Fibroblast of peridontal ligament (primary cell): ENCODE results near the gene DTX3L.
A peak's percentile ranks its signal among the peaks of the same experiment; 100 is the strongest.
"Not testable (repeated sequence)": the region's sequence is repeated elsewhere in the genome, so short reads cannot be mapped to it uniquely, and the experiment has no call there.

ENCODE experiments used
- DNase-seq: peaks from one replicate; pipeline ENCODE4 v3.0.0-alpha.2; 2010; ENCODE audit errors: extremely low read depth

DTX3L gene

GRCh38 chr3:122562923-122563716, 1.0 kb upstream of the DTX3L start:
- DNase-seq, result peak; percentile 54

DNA sequence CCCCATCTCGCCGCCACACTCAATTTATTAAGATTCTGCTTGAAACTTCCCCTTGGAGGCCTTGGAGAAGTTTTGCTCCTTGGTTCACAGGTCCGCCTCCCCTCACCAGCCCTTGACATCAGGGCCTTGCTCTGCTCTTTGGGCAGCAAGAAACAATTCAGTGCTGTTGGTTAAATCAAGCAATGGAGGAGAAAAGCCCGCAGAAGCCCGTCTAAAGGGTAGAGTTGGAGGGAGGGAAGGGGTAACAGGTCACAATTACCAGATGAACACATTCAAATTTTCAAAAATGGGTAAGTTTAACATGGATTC, 467 bp upstream of the DTX3L start:
- DNase-seq, result peak; percentile 32

- not testable (repeated sequence) for DNase-seq
Observed at GRCh38 chr3:122568131-122568530, 4.0 kb downstream of the DTX3L start.

GRCh38 chr3:122568755-122569154, 4.6 kb downstream of the DTX3L start:
- DNase-seq, result no peak

DNA sequence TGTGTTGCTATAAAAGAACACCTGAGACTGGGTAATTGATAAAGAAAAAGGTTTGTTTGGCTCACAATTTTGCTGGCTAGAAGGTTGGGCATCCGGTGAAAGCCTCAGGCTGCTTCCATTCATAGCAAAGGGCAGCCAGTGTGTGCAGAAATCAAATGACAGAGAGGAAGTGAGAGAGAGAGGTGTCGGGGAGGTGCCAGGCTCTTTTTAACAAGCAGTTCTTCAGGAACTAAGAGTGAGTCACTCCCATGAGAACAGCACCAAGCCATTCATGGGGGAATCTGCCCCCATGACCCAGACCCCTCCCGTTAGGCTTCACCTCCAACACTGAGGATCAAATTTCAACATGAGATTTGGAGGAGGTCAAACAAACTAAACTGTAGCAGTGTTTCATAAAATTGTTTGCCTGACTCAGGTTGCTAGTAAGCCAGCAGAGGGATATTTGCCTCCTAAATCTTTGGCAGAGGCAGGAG, 8.8 kb downstream of the DTX3L start:
- DNase-seq, result peak; percentile 46

- DNase-seq, result peak; percentile 37
Observed at GRCh38 chr3:122576174-122576940, 12.2 kb downstream of the DTX3L start.

GRCh38 chr3:122577409-122578031, 13.4 kb downstream of the DTX3L start, which contains the start of gene PARP15:
TSS of gene PARP15 (plus strand) at chr3:122577650. CDS start at chr3:122577668, 18 bp downstream.
- no peak for DNase-seq

DNA sequence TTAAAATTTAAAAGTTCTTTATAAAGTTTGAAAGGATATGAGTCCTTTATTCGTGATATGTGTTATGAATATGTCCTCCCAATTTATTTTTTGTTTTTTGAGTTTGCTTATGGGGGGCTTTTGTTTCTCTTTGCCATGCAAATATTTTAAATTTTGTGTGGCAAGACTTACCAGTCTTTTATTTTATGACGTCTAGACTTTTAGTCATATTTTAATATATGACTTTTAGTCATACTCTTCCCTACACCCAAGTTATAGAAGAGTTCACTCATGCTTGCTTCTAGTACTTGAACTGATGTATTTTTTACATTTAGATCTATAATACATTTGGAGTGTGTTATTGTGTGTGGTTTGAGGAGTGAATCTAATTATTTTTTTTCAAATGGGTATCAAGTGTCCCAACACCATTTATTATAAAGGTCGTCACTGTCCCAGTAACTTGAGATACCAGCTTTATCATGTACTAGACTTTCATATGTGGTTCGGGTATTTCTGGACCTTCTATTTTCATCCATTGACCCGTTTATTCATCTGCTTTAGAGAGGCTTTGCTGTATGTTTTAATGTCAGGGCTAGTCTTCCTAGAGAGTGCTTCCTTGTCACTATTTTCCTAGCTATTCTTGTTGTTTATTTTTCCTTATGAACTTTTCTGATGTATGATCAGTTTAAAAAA, 14.1 kb downstream of the DTX3L start:
- DNase-seq, result no peak

GRCh38 chr3:122580470-122580869, 16.3 kb downstream of the DTX3L start:
- DNase-seq, result no peak

- DNase-seq, result no peak
Observed at GRCh38 chr3:122581622-122582021, 17.5 kb downstream of the DTX3L start.

DNA sequence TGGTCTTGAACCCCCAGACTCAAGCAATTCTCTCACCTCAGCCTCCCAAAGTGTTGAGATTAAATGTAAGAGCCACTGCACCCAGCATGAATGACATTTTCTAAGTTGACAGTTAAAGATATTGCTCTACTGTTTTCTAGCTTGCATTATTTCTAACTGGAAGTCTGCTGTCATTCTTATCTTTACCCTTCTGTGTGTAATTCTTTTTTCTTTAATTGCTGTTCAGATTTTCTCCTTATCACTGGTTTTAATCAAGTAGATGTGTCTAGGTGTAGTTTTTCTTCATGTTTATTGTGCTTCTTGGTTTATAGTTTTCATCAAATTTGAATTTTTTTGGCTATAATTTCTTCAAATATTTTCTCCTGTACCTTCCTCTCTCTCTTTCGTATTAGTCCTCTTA, 18.3 kb downstream of the DTX3L start:
- DNase-seq, result no peak

GRCh38 chr3:122586098-122586497, 22.0 kb downstream of the DTX3L start:
- no peak for DNase-seq

DNA sequence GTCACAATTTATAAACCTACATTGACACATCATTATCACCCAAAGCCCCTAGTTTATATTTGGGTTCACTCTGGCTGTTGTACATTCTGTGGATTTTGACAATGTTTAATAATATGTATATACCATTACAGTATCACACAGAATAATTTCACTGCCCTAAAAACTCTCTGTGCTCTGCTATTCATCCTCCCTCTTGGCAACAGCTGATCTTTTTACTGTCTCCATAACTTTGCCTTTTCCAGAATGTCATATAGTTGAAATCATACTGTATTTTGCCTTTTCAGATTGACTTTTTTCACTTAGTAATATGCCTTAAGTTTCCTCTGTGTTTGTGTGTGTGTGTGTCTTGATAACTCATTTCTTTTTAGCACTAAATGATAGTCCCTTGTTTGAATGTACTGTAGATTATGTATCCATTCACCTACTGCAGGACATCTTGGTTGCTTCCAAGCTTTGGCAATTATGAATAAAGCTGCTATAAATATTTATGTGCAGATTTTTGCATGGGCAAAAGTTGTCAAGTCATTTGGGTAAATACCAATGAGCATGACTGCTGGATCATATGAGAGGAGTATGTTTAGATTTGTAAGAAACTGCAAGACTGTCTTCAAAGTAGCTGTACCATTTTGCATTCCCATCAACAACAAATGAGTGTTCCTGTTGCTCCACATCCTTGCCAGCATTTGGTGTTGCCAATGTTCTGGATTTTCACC, 22.8 kb downstream of the DTX3L start:
- DNase-seq, result no peak

DNA sequence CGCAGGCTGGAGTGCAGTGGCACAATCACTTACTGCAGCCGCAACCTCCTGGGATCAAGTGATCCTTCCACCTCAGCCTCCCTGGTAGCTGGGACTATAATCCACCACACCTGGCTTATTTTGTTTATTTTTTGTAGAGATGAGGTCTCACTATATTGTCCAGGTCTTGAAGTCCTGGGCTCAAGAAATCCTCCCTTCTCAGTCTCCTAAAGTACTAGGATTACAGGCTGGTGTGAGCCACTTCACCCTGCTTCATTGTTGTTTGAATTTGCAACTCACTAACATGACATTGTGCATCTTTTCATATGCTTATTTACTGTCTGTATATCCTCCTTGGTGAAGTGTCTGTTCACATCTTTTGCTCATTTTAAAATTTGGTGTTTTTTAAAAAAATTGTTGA, 23.4 kb downstream of the DTX3L start:
- DNase-seq, result no peak

DNA sequence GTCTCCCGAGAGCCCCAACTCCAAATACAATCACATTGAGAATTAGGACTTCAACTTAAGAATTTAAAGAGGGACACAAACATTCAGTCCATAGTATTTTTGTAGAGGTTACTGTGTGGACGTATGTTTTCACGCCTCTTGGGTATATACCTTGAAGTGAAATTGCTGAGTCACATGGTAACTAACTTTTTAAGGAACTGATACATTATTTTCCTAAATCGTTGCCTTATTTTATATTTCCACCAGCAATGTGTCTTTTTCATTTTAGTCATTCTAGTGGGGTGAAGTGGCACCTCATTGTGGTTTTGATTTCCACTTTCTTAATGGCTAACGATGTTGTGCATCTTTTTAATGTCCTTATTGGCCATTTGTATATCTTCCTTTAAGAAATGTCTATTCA, 25.2 kb downstream of the DTX3L start:
- no peak for DNase-seq

DNA sequence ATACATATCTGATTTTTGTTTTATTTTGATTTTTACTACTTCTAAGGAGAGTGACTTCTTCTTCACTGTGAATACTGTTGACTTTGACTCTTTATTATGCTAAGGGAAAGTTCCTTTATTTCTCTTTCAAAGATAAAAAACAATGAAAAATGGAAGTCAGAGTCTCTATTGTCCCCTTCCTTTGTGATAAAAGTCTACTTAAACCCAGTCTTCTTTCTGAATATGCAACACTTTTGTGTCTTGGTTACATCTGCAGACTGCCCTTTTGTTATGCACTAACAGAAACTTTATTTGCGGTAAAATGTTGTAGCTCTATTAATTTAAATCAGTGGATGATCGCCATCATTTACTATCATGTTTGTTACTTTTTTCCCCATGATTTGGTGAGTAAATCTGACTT, 26.5 kb downstream of the DTX3L start:
- DNase-seq, result no peak

- no peak for DNase-seq
Observed at GRCh38 chr3:122594025-122594424, 29.9 kb downstream of the DTX3L start.

DNA sequence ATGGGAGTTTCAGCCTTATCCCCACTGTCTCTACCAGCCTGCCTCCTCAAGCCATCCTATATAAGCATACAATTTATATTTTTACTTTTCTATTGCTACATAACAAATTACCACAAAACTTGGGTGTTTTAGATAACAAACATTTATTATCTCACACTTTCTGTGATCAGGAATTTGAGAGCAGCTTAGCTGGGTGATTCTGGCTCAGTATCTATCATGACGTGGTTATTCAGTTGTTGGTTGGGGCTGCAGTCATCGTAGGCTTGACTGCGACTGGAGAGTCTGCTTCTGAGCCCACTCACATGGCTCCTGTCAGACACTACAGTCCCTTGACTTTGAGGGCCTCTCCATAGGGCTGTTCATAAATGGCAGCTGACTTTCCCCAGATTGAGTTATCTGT, 34.0 kb downstream of the DTX3L start:
- no peak for DNase-seq

DNA sequence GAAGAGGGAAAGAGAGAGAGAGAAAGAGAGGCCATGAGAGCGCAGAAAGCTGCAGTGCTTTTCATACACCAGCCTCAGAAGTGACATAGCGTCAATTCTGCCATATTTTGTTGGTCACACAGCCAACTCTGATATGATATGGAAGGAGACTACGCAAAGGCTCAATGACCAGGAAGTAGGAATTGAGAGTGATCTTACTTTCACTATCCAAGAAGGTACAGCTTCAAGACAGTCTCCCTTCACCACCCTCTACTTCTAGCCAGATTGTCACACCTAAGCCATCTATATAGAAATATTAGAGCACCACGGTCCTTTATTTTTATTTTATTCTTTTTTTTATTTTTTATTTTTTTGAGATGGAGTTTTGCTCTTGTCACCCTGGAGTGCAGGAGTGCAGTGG, 34.4 kb downstream of the DTX3L start:
- no peak for DNase-seq

GRCh38 chr3:122602011-122602710, 38.0 kb downstream of the DTX3L start:
- no peak for DNase-seq

DNA sequence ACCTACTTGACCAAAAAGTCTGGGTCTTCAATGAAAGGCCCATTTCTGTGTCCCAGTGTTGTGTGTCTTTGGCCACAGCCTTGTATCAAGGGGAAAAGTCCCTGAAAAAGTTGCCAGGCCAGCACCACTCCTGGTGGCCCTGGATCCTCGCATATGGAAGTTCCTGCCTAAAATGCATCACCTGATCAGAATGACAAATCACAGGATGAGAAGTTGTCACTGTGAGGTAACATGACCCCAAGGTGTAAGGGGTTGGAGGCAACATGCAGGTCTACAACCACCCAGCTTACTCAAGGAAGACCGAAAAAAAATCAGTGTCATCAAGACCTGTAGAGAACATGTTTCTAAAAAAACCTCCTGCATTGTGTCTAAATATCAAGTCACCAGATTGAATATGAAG, 38.9 kb downstream of the DTX3L start:
- DNase-seq, result no peak
